ENCODE measurements around the gene ZFP92.

- TF ChIP-seq CTCF (IDR thresholded peaks at IDR 0.05; ENCODE audit: insufficient read depth, low read depth, low read length) (no peak), EZH2 (IDR thresholded peaks at IDR 0.05; ENCODE audit: insufficient read depth, low read length) (no peak)
Measured at GRCh38 chrX:153414856-153415510, 3.7 kb downstream of the ZFP92 start.

Measured in astrocyte (in vitro differentiated cells and primary cell).